Activated CD8-positive, alpha-beta memory T cell treated with anti-CD3 and anti-CD28 coated beads for 4 hours (primary cell): ENCODE measurements around the gene SLC12A3.

ENCODE experiments used
- DNase-seq, 2 donors: peaks; one replicate each; pipeline ENCODE4 v3.0.0-alpha.2; 2020; ENCODE audit warnings: low read depth in 2 of 2

The SLC12A3 gene

DNA sequence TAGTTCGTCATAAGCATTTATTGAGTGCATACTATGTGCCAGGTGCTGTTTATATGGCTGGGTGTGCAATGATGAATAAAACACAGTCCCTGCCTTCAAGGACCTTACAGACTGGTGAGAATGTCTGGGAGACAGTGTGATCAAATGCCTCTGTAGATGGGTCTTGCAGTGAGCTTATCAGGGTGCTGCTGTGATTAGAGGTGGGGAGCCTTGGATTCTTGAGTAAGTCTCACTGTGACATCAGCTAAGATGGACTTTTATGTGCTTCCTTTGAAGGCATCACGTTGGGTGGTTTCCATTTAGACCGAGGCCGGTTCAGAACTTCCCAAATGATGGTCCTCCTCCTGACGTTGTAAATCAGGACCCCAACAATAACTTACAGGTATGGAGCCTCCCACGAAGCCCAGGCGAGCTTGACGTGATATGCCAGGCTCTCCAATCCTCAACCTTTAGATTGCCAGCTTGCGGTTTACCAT, 76.9 kb downstream of the SLC12A3 start:
- no peak for DNase-seq

DNA sequence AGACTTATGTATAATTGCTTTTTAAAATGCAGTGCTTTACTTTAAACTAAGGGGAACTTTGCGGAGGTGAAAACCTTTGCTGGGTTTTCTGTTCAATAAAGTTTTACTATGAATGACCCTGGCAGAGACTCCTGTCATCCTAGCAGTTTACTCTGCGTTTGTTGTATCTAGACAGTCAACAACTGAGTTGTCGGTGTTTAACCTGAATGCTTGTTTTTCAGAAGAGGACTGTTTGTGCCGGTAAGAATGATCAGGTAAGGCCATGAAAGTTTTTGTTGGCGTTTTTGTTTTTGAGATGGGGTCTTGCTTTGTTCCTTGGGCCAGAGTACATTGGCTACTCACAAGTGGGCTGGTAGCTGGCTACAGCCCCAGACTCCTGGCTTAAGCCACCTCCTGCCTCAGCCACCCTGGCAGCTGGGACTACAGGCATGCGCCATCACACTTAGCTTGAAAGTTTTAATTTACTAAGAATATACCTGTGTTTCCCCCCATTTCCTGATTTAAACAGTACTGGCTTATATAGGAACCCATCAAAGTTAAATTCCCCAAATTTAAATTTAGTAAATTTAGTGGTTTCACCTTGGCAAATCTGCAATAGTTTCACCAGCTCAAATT, 78.9 kb downstream of the SLC12A3 start:
- no peak for DNase-seq

DNA sequence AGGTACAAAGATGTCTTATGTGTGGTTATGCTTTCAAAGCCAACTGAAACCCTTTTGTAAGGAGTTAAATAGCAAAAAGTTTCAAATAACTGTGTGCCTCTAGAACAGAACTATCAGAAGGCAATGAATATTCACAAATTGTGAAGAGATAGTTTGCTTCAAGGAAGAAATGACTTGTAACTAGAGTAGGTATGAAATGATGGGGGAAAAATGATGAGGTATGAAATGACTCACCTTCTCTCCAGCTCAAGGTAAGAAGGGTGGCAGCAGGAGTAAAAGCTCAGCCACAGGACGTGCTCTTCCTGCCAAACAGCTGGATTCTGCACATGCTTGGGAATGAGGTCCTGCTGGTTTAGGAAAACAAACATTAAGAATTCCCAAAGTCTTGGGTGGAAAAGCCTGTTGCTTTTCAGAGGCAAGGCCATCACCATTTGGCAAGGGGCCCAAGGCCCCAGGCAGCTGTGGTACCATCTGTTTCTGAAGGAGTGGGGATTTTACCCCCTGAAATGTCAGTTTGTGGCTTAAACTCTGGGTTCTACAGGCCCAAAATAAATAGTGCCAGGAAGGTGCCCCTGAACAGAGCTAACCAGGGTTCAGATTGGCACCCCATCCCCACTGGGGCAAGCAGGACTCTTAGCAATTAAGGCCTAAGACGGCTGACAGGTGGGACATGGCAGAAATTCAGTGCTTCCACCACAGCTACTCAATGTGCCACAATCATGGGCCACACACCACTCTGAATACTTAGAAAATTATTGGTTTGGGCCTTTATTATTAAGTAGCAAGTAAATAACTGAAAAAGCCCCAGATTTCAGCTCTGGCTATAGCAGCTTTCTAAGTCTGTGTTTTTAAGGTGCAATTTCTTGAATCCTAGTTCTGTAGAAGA, 80.2 kb downstream of the SLC12A3 start:
- DNase-seq: no peak

GRCh38 chr16:56945847-56946527, 81.0 kb downstream of the SLC12A3 start:
- DNase-seq: no peak

DNA sequence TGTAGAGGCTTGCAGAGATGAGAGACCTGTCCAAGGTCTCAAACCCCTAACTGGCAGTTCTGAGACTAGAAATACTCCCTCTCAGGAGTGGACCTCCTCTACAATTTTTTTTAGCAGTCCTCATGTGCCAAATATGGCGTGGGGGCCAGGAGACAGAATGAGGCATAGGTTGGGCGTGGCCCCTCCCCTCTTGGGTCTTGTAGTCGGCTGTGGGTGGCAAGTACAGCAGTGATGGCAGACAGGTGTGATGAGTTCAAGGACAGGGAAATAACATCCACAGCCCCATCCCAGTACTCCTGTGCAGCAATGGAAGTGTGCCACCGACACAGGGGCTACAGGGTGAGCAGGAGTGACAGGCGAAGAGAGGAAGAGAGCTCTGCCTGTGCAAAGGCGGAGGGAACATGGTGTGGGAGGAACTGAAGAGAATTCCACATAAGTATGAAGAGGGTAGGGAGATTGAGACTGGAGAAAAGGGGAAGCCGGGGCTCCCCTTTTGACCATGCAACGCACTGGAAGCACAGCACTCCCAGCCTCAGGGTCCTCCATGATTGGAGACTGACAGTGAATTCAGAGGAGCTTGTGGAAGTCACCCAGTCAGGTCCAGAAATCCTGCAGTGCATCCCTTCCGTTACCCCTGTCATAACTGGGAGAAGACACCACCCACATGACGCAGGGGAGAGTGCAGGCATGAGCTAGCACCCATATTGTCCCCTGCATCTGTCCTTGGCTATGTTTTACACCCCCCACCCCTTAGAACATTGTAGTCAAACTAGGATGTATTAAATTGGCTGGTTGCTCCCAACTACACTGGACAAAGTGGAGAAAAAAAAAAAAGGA, 82.0 kb downstream of the SLC12A3 start:
- no peak for DNase-seq

DNA sequence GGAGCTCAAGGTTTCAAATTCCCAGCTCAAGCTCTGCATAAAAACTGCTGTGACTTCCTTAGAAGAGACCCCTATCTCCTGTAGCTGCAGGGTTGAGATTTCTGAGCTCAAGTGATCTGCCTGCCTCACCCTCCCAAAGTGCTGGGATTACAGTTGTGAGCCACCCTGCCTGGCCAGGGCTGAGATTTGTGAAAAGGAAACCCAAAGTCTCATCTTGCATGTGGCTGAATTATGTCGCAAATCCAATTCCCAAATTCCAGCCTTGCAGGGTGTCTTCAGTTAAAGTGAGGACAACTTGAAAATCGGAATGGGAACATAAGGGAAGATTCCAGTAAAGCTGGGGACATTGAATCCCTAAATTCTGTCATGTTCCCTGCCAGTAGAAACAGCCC, 82.6 kb downstream of the SLC12A3 start:
- no peak for DNase-seq

DNA sequence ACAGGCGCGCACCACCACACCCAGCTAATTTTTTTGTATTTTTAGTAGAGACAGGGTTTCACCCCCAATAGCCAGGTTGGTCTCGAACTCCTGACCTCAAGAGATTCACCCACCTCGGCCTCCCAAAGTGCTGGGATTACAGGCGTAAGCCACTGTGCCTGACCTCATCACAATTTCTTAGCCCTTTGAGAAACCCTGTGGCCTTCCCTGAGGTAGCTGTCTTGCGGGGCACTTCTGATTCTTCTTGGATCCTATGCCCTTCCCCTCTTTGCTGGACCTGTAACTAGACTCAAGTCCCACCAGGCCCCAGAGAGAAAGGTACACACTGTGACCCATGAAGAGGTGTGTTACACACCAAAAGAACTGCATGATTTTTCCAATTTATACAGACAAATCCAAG, 83.2 kb downstream of the SLC12A3 start:
- DNase-seq: no peak

DNA sequence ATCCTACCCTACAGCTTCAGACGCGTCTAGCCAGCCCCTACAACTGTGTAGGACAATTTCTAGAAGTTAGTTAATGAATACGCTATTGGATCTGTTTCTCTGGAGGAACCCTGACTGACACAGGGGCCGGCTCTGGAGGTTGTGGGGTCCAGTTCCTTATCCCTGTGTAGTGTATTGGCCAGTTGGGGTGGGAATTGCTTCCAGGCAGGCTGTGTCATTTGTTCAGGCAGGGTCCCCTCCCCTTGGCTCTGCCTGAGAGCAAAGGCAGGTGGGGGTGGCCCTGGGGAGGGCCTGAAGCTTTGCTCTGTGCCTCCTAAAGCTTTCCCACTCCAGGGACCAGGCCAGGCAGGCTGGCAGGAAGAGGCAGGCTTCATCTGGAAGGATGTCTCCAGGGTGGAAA, 85.0 kb downstream of the SLC12A3 start:
- no peak for DNase-seq

DNA sequence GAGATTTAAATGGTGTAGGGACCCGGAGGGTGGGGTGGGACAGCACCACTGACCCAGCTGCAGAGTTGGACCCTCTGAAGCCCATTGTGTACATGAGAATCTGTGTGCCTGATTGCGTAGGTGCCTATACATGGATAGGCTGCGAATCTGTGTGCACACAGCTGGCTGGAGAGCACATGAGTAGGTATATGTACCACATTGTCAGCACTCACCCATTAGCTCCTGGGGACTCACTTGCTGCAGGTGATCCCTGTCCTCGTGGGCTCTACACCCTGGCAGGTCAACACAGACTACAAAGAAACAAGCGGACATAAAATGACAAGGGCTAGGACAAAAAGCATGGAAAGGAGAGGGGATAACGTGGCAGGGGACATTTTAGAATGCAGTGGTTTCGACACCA, 85.4 kb downstream of the SLC12A3 start:
- no peak for DNase-seq

GRCh38 chr16:56950881-56951771, 86.1 kb downstream of the SLC12A3 start:
- peak in 1 of 2 donors; percentile 23 for DNase-seq

DNA sequence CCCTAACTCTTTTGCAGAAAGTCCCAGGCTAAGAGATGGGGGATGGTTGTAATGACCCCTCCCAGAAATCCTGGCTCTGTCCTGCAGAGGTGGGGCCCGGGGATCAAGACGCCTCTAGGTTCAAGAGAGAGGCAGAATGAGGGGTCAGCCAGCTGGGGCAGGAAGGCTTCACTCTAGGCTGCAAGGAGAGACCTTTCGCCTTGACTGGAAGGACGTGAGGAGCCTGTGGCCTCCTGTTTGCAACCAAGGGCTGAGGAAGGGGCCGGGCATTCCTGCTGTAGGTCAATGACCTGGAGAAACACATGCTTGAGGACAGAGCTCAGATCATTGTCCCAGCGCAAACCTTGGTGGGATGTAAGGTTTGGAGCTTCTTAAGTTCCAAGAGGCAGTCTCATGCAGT, 88.0 kb downstream of the SLC12A3 start:
- no peak for DNase-seq

GRCh38 chr16:56956076-56956475, 91.1 kb downstream of the SLC12A3 start:
- no peak for DNase-seq

DNA sequence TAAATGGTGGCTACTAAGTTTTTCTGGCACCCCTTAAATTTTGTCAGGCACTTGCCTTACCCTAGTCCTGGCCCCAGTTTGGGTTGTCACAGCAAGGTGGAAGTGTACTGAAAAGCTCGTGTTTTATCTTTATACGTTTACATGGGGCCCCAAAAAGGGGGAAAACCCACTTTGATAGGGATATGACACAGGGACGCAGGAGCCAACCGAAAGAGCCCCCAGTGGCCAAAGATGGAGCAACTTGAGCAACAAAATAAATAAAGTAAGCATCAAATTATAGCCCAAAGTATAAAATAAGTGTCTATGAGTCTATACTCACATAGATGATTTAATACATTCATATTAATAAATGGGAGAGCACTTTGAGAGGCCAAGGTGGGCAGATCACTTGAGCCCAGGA, 91.7 kb downstream of the SLC12A3 start:
- no peak for DNase-seq

DNA sequence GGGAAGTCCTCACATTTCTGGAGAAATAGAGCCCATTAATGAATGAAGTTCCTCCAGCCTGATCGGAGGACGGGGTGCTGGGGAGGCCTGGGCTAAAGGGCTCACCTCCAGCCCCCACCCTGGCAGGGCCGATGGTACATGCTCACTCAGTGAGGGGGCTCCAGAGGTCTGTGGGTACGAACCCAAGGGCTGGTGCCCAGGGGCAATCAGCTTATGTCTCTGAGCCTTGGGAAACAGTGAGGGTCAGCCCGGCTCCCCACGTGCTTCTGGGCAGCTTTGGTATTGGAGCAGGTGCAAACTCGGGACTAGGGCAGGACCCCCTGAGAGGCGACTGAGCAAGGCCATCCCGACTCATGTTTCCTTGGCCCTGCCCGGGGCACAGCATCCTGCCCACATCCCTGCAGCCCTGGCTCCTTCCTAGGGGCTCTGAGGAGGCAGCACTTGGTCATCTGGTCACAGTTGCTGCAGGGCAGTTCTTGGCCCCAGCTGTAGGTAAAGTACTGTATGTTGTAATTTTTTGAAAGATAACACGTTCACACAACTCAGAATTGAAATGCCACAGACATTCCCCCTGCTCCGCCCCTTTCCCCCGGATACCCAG, 95.8 kb downstream of the SLC12A3 start:
- DNase-seq: no peak

GRCh38 chr16:56961386-56961785, 96.4 kb downstream of the SLC12A3 start:
- no peak for DNase-seq

GRCh38 chr16:56961851-56962281, 96.9 kb downstream of the SLC12A3 start, which contains the start of gene CETP:
CETP (plus strand) TSS chr16:56961950; CDS start chr16:56961980, 30 bp downstream.
- no peak for DNase-seq

GRCh38 chr16:56964243-56965148, 99.5 kb downstream of the SLC12A3 start:
- peak; percentile 86 to 88 for DNase-seq
